ENCODE measurements around the gene ADGRL2.

DNA sequence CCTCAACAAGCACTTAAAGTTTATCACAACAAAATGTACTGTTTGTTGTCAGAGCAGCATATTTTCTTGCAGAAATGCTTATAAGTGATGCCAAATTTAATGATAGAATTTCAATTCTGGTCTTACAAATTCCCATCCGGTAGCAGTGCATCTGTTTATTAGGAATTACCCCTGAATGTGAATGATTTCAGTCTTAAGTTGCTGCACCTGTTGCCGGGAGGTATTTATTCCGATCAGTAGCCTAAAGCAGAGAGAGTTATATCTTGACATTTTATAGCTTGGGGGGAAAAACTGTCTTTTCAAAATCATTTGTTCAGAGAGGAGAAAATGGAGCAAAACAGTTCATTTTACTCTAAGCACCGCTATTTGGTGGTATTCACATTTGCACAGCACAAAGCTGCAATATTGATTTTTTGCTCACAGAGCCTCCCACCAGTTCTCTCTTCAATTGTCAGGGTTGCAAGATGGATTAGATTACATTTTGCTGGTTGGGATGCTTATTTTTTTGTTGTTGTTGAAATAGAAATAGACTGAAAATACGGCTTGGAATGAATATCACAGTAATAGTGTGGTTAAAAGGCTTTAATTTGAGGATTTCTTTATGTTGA, 98.6 kb downstream of the ADGRL2 start:
- TF ChIP-seq, protein P1, sequence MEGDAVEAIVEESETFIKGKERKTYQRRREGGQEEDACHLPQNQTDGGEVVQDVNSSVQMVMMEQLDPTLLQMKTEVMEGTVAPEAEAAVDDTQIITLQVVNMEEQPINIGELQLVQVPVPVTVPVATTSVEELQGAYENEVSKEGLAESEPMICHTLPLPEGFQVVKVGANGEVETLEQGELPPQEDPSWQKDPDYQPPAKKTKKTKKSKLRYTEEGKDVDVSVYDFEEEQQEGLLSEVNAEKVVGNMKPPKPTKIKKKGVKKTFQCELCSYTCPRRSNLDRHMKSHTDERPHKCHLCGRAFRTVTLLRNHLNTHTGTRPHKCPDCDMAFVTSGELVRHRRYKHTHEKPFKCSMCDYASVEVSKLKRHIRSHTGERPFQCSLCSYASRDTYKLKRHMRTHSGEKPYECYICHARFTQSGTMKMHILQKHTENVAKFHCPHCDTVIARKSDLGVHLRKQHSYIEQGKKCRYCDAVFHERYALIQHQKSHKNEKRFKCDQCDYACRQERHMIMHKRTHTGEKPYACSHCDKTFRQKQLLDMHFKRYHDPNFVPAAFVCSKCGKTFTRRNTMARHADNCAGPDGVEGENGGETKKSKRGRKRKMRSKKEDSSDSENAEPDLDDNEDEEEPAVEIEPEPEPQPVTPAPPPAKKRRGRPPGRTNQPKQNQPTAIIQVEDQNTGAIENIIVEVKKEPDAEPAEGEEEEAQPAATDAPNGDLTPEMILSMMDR (IDR thresholded peaks at IDR 0.05; ENCODE audit: low read length): no peak
- no peak for TF ChIP-seq EZH2phosphoT487 (IDR thresholded peaks at IDR 0.05; ENCODE audit: low read length)

Data from MM.1S (cell line).